ENCODE results near the gene B3GALT4. TPM values are rescaled to one million over a fixed set of nuclear protein-coding genes. Genes with fewer than 3 reads are reported as not detected.
A peak's percentile ranks its signal among the peaks of the same experiment; 100 is the strongest.

Gene B3GALT4
- total RNA-seq, 1 experiment from 2014 or later = 4.0 TPM

DNA sequence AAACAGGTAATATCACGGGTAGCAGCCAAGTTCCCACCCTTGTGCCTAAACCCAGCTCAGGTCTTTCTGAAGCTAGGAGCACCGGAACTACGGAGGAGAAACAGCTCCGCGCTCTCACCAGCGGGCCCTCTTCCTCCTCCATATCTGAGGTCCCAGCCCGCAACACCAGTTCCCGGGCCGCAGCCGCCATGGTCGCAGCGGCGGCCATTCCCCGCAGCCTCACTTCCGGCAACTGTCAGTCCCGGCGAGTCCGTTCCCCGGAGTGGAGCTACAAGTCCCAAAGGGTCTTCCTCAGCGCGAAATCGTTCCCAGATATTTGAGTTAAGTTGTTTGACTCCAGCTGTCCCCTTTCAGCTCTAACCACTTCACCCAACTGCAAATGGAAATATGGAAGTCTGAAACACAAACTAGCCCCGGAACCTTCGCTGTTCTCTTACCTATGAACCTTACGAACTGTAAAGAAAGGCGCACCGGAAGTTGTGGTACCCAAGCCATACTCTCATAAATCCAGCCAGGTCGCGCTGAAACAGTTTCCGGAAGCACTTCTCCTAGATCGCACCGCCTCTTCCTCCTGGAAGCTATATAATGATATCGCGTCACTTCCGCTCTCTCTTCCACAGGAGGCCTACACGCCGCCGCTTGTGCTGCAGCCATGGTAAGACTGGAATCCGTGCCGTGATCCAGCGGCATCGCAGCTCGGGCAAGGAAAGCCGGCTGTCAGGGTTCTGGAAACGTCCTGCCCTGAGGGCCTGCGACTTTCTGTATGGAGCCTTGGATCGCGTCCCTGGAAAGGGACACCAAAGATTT, 5.3 kb upstream of the B3GALT4 start, which contains the start of the genes RPS18 and VPS52:
Gene RPS18, plus strand, starts transcription at position 608 of the 807 bp plus-strand sequence. Its CDS starts 45 bp downstream, at position 653.
Gene VPS52, minus strand, starts transcription at position 409 of the 807 bp plus-strand sequence. Its CDS starts 201 bp downstream, at position 208.
- no peaks in the 10 kb centered on the region for H3K9me3 ChIP-seq (ENCODE audit: low read depth, low read length, poor library complexity, severe bottlenecking)
- H3K4me3 ChIP-seq (ENCODE audit: low read depth, low read length, poor library complexity, severe bottlenecking) = peak within 1 kb of the TSS; percentile 68
- TF ChIP-seq CTCF (conservative IDR thresholded peaks at IDR 0.05; ENCODE audit: low read depth, low read length) (no peak), EZH2 (IDR thresholded peaks at IDR 0.05; ENCODE audit: borderline replicate concordance, low read depth, low read length, poor library complexity, severe bottlenecking) (no peak)
- ChIA-PET POLR2A (ENCODE audit: low non-redundant PET) (interaction anchor here (0.6 to 1.0 kb wide), 3 partner anchors 17 to 300 kb away, joined by 3 to 4 read pairs (median 4); partner anchors contain the start of genes WDR46 and ZBTB22), CTCF (no interaction called here)
- no TSS peak for BruUV-seq (replicated peaks)
- intact Hi-C loops (cut with micrococcal nuclease; ENCODE audit: unreplicated experiment) = no loop called here
- H3K27ac ChIP-seq (ENCODE audit: low read depth, low read length, poor library complexity, severe bottlenecking) = peak within 1 kb of the TSS; percentile 99
- H3K27me3 ChIP-seq (replicated peaks; ENCODE audit: insufficient read depth, low read depth, low read length, poor library complexity) = no peaks in the 10 kb centered on the region
- peak; percentile 99 for DNase-seq (ENCODE audit: low spot score)
- H3K36me3 ChIP-seq (ENCODE audit: insufficient read depth, low read length, poor library complexity, severe bottlenecking) = peaks cover 67% of the 10 kb centered on the region
- H3K4me1 ChIP-seq (ENCODE audit: insufficient read depth, low read length, poor library complexity, severe bottlenecking) = peaks cover 36% of the 10 kb centered on the region

DNA sequence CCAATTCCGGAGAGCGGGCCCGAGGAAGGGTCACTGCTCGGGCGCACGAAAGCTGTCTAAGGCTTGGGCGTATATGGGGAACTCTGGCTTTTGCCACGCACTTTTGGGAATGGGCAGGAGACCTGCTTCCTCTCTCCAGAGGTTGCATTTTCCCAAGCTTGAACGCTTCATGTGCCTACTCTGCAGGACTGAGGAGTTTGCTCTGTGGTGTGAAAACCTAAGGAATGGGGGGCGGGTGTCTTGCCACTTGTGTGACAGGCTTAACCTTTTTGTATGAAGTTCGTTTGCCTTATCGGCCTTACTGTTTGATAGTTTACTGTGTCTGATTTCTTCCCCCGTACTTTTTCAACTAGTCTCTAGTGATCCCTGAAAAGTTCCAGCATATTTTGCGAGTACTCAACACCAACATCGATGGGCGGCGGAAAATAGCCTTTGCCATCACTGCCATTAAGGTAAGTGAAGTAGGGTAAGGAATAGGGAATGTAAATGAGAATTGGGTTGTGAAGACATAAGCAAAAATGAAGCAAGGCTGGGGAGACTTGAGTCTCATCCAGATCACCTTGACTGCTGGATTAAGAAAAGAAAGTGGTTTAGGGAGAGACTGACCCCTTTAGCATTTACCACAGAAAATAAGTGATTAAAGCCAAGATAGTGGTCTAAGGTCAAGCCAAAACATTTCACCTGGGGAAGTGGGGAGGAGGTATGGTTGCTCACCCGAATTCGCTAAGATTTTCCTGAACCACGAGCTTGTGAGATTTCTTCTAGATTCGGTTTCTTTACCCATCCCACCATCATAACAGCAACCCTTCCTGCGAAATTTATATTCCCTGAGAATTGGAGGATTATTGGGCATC, 4.4 kb upstream of the B3GALT4 start:
- Histone ChIP-seq H3K9me3 (ENCODE audit: low read depth, low read length, poor library complexity, severe bottlenecking) (no peaks in the 10 kb centered on the region), H3K27ac (ENCODE audit: low read depth, low read length, poor library complexity, severe bottlenecking) (peak overlapping the region; percentile 99), H3K4me3 (ENCODE audit: low read depth, low read length, poor library complexity, severe bottlenecking) (peak overlapping the region; percentile 68), H3K27me3 (replicated peaks; ENCODE audit: insufficient read depth, low read depth, low read length, poor library complexity) (no peaks in the 10 kb centered on the region), H3K4me1 (ENCODE audit: insufficient read depth, low read length, poor library complexity, severe bottlenecking) (peaks cover 40% of the 10 kb centered on the region), H3K36me3 (ENCODE audit: insufficient read depth, low read length, poor library complexity, severe bottlenecking) (peaks cover 61% of the 10 kb centered on the region)
- POLR2A ChIA-PET (ENCODE audit: low non-redundant PET) = no interaction called here
- CTCF ChIA-PET = no interaction called here
- intact Hi-C loops (cut with micrococcal nuclease; ENCODE audit: unreplicated experiment) = no loop called here
- BruUV-seq (replicated peaks) = TSS peak; percentile 74
- TF ChIP-seq CTCF (conservative IDR thresholded peaks at IDR 0.05; ENCODE audit: low read depth, low read length) (no peak), EZH2 (IDR thresholded peaks at IDR 0.05; ENCODE audit: borderline replicate concordance, low read depth, low read length, poor library complexity, severe bottlenecking) (no peak)
- DNase-seq (ENCODE audit: low spot score) = no peak

DNA sequence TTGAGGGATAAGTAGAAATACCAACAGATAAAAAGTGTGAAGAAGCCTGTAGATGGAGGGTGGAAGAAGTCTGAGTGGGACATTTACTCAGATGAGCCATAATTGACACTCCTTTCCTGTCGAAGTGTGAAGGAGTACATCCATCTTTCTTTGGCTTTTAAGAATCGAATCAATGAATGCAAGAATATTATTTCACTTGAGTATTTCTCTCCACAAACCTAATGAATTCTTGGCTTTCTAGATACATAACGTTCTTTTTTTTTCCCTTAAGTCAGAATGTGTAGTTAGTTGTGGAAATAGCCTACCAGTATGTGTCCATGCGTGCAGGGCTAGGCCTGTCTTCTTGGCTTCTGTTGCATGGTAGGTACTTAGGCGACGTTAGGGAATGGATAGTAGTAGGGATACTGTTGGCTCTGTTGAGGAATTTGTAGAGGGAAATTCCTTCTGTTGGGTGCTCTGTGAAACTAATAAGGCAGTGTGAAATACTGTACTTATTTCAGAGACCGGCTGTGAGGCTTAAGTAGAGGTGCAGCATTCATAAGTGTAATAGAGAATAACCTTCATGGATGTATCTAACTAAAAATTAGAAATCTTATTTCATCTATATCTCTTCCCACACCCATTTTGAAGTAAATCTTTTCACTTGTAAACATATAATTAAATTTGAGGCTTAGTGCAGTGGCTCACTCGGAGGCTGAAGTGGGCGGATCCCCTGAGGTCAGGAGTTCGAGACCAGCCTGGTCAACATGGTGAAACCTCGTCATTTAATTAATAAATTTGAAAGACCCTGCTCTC, 3.6 kb upstream of the B3GALT4 start:
- BruUV-seq (replicated peaks) = no TSS peak
- H3K27ac ChIP-seq (ENCODE audit: low read depth, low read length, poor library complexity, severe bottlenecking) = peak overlapping the region; percentile 99

More for the DNA sequence above, 3.6 kb upstream of the B3GALT4 start:
- no peak for DNase-seq (ENCODE audit: low spot score)
- Histone ChIP-seq H3K36me3 (ENCODE audit: insufficient read depth, low read length, poor library complexity, severe bottlenecking) (peaks cover 55% of the 10 kb centered on the region), H3K4me3 (ENCODE audit: low read depth, low read length, poor library complexity, severe bottlenecking) (peak overlapping the region; percentile 68), H3K4me1 (ENCODE audit: insufficient read depth, low read length, poor library complexity, severe bottlenecking) (peaks cover 40% of the 10 kb centered on the region), H3K27me3 (replicated peaks; ENCODE audit: insufficient read depth, low read depth, low read length, poor library complexity) (no peaks in the 10 kb centered on the region), H3K9me3 (ENCODE audit: low read depth, low read length, poor library complexity, severe bottlenecking) (no peaks in the 10 kb centered on the region)
- CTCF ChIA-PET = no interaction called here
- intact Hi-C loops (cut with micrococcal nuclease; ENCODE audit: unreplicated experiment) = no loop called here
- POLR2A ChIA-PET (ENCODE audit: low non-redundant PET) = no interaction called here
- no peak for TF ChIP-seq CTCF (conservative IDR thresholded peaks at IDR 0.05; ENCODE audit: low read depth, low read length)
- TF ChIP-seq EZH2 (IDR thresholded peaks at IDR 0.05; ENCODE audit: borderline replicate concordance, low read depth, low read length, poor library complexity, severe bottlenecking) = no peak
